Measurements from ENCODE around the gene TSPO2. TPM values are rescaled to one million over a fixed set of nuclear protein-coding genes. Genes with fewer than 3 reads are reported as not detected.
"Not testable (repeated sequence)": the region's sequence is repeated elsewhere in the genome, so short reads cannot be mapped to it uniquely, and the experiment has no call there.

TSPO2 gene
- polyA plus RNA-seq (ENCODE audit: insufficient read length in 10 of 10): 1 to 10 TPM in 1 of 10 donors, under 1 TPM in 9; 0.49 to 1.1 (median 0.66) TPM
- long read RNA-seq, donor 1: 0 reads
- long read RNA-seq, donor 2: 0 reads
- long read RNA-seq, donor 3: 0 reads
- long read RNA-seq, donor 4: 0 reads
- long read RNA-seq, donor 5: 0 reads
- long read RNA-seq, donor 6: 0 reads
- long read RNA-seq, donor 7: 0 reads
- long read RNA-seq, donor 8: 0 reads
- long read RNA-seq, donor 9: 0 reads

- DNase-seq: no peak
Observed at GRCh38 chr6:41042226-41043055, at the start of gene TSPO2. TSS of gene TSPO2 (plus strand) at chr6:41042467. CDS start at chr6:41042986, 519 bp downstream.

- DNase-seq: no peak
Observed at GRCh38 chr6:40992746-40993145, 49.5 kb upstream of the TSPO2 start.

GRCh38 chr6:40996591-40997233 is 45.6 kb upstream of the TSPO2 start:
- peak in 2 of 3 donors; percentile 16 to 67 for DNase-seq

- peak in 2 of 3 donors; percentile 17 to 45 for DNase-seq
Observed at GRCh38 chr6:40997234-40997957, 44.9 kb upstream of the TSPO2 start.

GRCh38 chr6:40998661-40999060 is 43.6 kb upstream of the TSPO2 start:
- no peak for DNase-seq

GRCh38 chr6:40999569-40999968 is 42.7 kb upstream of the TSPO2 start:
- peak in 2 of 3 donors; percentile 74 to 84 for DNase-seq

- no peak for DNase-seq
Observed at GRCh38 chr6:41000248-41000647, 42.0 kb upstream of the TSPO2 start.

- DNase-seq: no peak
Observed at GRCh38 chr6:41002168-41002567, 40.1 kb upstream of the TSPO2 start.

- peak in 2 of 3 donors; percentile 53 to 62 for DNase-seq
Observed at GRCh38 chr6:41006217-41006616, 36.0 kb upstream of the TSPO2 start.

- DNase-seq: not testable (repeated sequence)
Observed at GRCh38 chr6:41006980-41007379, 35.3 kb upstream of the TSPO2 start.

- DNase-seq: no peak
Observed at GRCh38 chr6:41008011-41008410, 34.3 kb upstream of the TSPO2 start.

- no peak for DNase-seq
Observed at GRCh38 chr6:41009669-41010068, 32.6 kb upstream of the TSPO2 start.

GRCh38 chr6:41011673-41012072 is 30.6 kb upstream of the TSPO2 start:
- DNase-seq: no peak

GRCh38 chr6:41013466-41014153 is 28.7 kb upstream of the TSPO2 start:
- DNase-seq: no peak

GRCh38 chr6:41014780-41015179 is 27.5 kb upstream of the TSPO2 start:
- no peak for DNase-seq

- DNase-seq: not testable (repeated sequence)
Observed at GRCh38 chr6:41015860-41016259, 26.4 kb upstream of the TSPO2 start.

- DNase-seq: no peak
Observed at GRCh38 chr6:41017663-41018062, 24.6 kb upstream of the TSPO2 start.

GRCh38 chr6:41021832-41022231 is 20.4 kb upstream of the TSPO2 start:
- no peak for DNase-seq

GRCh38 chr6:41022294-41022693 is 20.0 kb upstream of the TSPO2 start:
- no peak for DNase-seq

- DNase-seq: no peak
Observed at GRCh38 chr6:41023114-41023513, 19.2 kb upstream of the TSPO2 start.

- DNase-seq: no peak
Observed at GRCh38 chr6:41025966-41026530, 16.2 kb upstream of the TSPO2 start.

All from muscle of back (tissue), 13 donors.